CD14-positive monocyte (primary cell): ENCODE results near the gene CDH4. TPM values are rescaled to one million over a fixed set of nuclear protein-coding genes. Genes with fewer than 3 reads are reported as not detected.

Experiments used
- DNase-seq, 3 donors: peaks; one replicate each; pipeline ENCODE4 v3.0.0-alpha.2; 2011 to 2022
- H2AFZ ChIP-seq: 2 replicates; pipeline ENCODE4 v1.6.0; 2012; ENCODE audit warnings: mild to moderate bottlenecking, low read depth, low read length, inconsistent platforms; ENCODE audit not compliant: insufficient read depth, poor library complexity, severe bottlenecking
- H3K27ac ChIP-seq, 2 donors: 1 replicate in 1 of 2; 2 replicates in 1 of 2; pipeline ENCODE4 v1.5.1; 2012 to 2013; ENCODE audit warnings: low read length in 2 of 2, control low read depth in 1 of 2, inconsistent platforms in 1 of 2, low read depth in 1 of 2, mild to moderate bottlenecking in 1 of 2
- H3K27me3 ChIP-seq, 2 donors: one replicate each; pipeline versions ENCODE4 v1.6.0 to v1.6.1; 2011 to 2013; ENCODE audit warnings: low read length in 2 of 2; ENCODE audit not compliant: control insufficient read depth in 2 of 2, insufficient read depth in 2 of 2
- H3K36me3 ChIP-seq, 2 donors: replicated peaks in 1 of 2; 1 replicate in 1 of 2; 2 replicates in 1 of 2; pipeline versions ENCODE4 v1.5.1 to v1.6.1; 2012 to 2013; ENCODE audit warnings: low read length in 2 of 2, control low read depth in 1 of 2, inconsistent platforms in 1 of 2, mild to moderate bottlenecking in 1 of 2; ENCODE audit not compliant: insufficient read depth in 2 of 2, control insufficient read depth in 1 of 2
- H3K4me1 ChIP-seq, 2 donors: 1 replicate in 1 of 2; 2 replicates in 1 of 2; pipeline versions ENCODE4 v1.5.1 to v1.6.1; 2012 to 2013; ENCODE audit warnings: low read length in 2 of 2, control low read depth in 1 of 2, inconsistent platforms in 1 of 2, mild to moderate bottlenecking in 1 of 2, moderate library complexity in 1 of 2; ENCODE audit not compliant: insufficient read depth in 2 of 2, control insufficient read depth in 1 of 2
- H3K4me2 ChIP-seq: replicated peaks from 2 replicates; pipeline ENCODE3; 2012; ENCODE audit warnings: low read length, moderate library complexity, mild to moderate bottlenecking; ENCODE audit not compliant: poor library complexity, severe bottlenecking; ENCODE audit errors: extremely low read depth
- H3K4me3 ChIP-seq, 3 experiments: fragments of 200-600 bp in 1 of 3; sonication (generic) in 1 of 3; replicated peaks in 1 of 3; 1 replicate in 2 of 3; 2 replicates in 1 of 3; pipeline ENCODE4 v1.5.1; 2011 to 2013; ENCODE audit warnings: low read length in 3 of 3, mild to moderate bottlenecking in 3 of 3, control low read depth in 2 of 3, low read depth in 2 of 3, inconsistent platforms in 1 of 3, moderate library complexity in 1 of 3
- H3K79me2 ChIP-seq: 2 replicates; pipeline ENCODE4 v1.6.0; 2012; ENCODE audit warnings: mild to moderate bottlenecking, control low read depth, inconsistent platforms, low read length, moderate library complexity; ENCODE audit not compliant: insufficient read depth
- H3K9ac ChIP-seq: 2 replicates; pipeline ENCODE4 v1.6.0; 2017; ENCODE audit warnings: low read length, mild to moderate bottlenecking; ENCODE audit not compliant: insufficient read depth, poor library complexity, severe bottlenecking
- H3K9me3 ChIP-seq, 2 donors: replicated peaks in 1 of 2; 1 replicate in 1 of 2; 2 replicates in 1 of 2; pipeline versions ENCODE4 v1.5.1 to v1.6.1; 2012 to 2013; ENCODE audit warnings: low read length in 2 of 2, control low read depth in 1 of 2; ENCODE audit not compliant: control insufficient read depth in 1 of 2, insufficient read depth in 1 of 2
- H4K20me1 ChIP-seq: 2 replicates; pipeline ENCODE4 v1.6.0; 2012; ENCODE audit warnings: mild to moderate bottlenecking, low read length, control low read depth, moderate library complexity; ENCODE audit not compliant: insufficient read depth
- H3K27ac Mint-ChIP-seq, 7 donors: one replicate each; pipeline ENCODE4 v1.8.0; 2020; ENCODE audit warnings: mild to moderate bottlenecking in 7 of 7, mixed read lengths in 7 of 7, moderate library complexity in 6 of 7, inconsistent platforms in 2 of 7
- H3K27me3 Mint-ChIP-seq, 3 donors: one replicate each; pipeline ENCODE4 v1.8.0; 2021 to 2022; ENCODE audit warnings: low read depth in 3 of 3, mild to moderate bottlenecking in 3 of 3, mixed read lengths in 3 of 3, moderate library complexity in 3 of 3, inconsistent platforms in 1 of 3
- H3K36me3 Mint-ChIP-seq, 2 donors: one replicate each; pipeline ENCODE4 v1.8.0; 2020; ENCODE audit warnings: mixed read lengths in 2 of 2, inconsistent platforms in 1 of 2, mild to moderate bottlenecking in 1 of 2
- H3K4me1 Mint-ChIP-seq: one replicate; pipeline ENCODE4 v1.8.0; 2020; ENCODE audit warnings: mild to moderate bottlenecking, mixed read lengths
- H3K4me3 Mint-ChIP-seq, 2 donors: one replicate each; pipeline ENCODE4 v1.8.0; 2020; ENCODE audit warnings: mild to moderate bottlenecking in 2 of 2, mixed read lengths in 2 of 2, moderate library complexity in 1 of 2
- H3K9me3 Mint-ChIP-seq, 7 donors: one replicate each; pipeline ENCODE4 v1.8.0; 2020 to 2022; ENCODE audit warnings: mixed read lengths in 7 of 7, mild to moderate bottlenecking in 6 of 7, moderate library complexity in 6 of 7, inconsistent platforms in 2 of 7
- CTCF ChIP-seq: fragments of 200-600 bp; IDR thresholded peaks from one replicate; pipeline ENCODE4 v1.8.0; 2022; ENCODE audit warnings: antibody characterized with exemption, mild to moderate bottlenecking
- WGBS: methylation state at CpG from one replicate; pipeline ENCODE4 v1.1.5; 2013; ENCODE audit warnings: missing lambda C conversion rate; ENCODE audit not compliant: insufficient coverage; 5-methylcytosine and 5-hydroxymethylcytosine counted together
- intact Hi-C, 2 donors: fragments of 100-400 bp; cut with micrococcal nuclease; formaldehyde crosslinking; loops; one replicate each; pipeline versions ENCODE4 v1.15.0 to v1.15.1; 2023
- polyA plus RNA-seq, 3 donors: library from polyadenylated mRNA; depleted of rRNA in 1 of 3; unstranded in 2 of 3; stranded (reverse) in 1 of 3; fragments of 300-500 nt in 2 of 3; fragments of >200 nt in 1 of 3; fragmentation: Illumina TruSeq in 2 of 3; gene quantifications; 1 replicate in 2 of 3; 2 replicates in 1 of 3; pipeline ENCODE4 v1.2.3, GENCODE V29; 2012 to 2021

Gene CDH4
- polyA plus RNA-seq, 3 donors, result not detected

GRCh38 chr20:61925555-61926252 is 673.6 kb downstream of the CDH4 start:
- 86% methylated on average over 20 of the region's 21 CpGs for WGBS

GRCh38 chr20:61926253-61926613 is 674.2 kb downstream of the CDH4 start:
- no peak overlapping the region for H3K27ac ChIP-seq
- H3K36me3 Mint-ChIP-seq, result no peaks in the 10 kb centered on the region
- no peaks in the 10 kb centered on the region for H3K79me2 ChIP-seq
- peaks cover 2 to 38% (median 22%) of the 10 kb centered on the region in 7 donors for H3K9me3 Mint-ChIP-seq
- WGBS, result 98% methylated on average over 11 of the region's 14 CpGs
- H3K27me3 ChIP-seq, result no peaks in the 10 kb centered on the region
- no peak overlapping the region for H3K4me3 Mint-ChIP-seq
- H2AFZ ChIP-seq, result no peak overlapping the region
- H3K9me3 ChIP-seq, result peaks cover 0 to 72% of the 10 kb centered on the region in 2 donors
- H3K4me3 ChIP-seq, result no peak overlapping the region
- DNase-seq, result no peak
- intact Hi-C loops, result no loop called here
- H3K4me1 ChIP-seq, result no peaks in the 10 kb centered on the region
- H3K27ac Mint-ChIP-seq, result no peak overlapping the region
- H3K36me3 ChIP-seq, result no peaks in the 10 kb centered on the region
- H3K4me1 Mint-ChIP-seq, result no peaks in the 10 kb centered on the region
- no peak for TF ChIP-seq CTCF
- H3K27me3 Mint-ChIP-seq, result peaks cover 0 to 3% (median 3%) of the 10 kb centered on the region in 3 donors
- no peak overlapping the region for H3K4me2 ChIP-seq
- no peaks in the 10 kb centered on the region for H4K20me1 ChIP-seq
- no peak overlapping the region for H3K9ac ChIP-seq

More at GRCh38 chr20:61925555-61926252, 673.6 kb downstream of the CDH4 start:
- H3K4me1 Mint-ChIP-seq, result no peaks in the 10 kb centered on the region
- no peaks in the 10 kb centered on the region for H3K27me3 ChIP-seq
- H4K20me1 ChIP-seq, result no peaks in the 10 kb centered on the region
- H3K4me3 ChIP-seq, result no peak overlapping the region
- H3K36me3 ChIP-seq, result no peaks in the 10 kb centered on the region
- H3K27ac Mint-ChIP-seq, result no peak overlapping the region
- TF ChIP-seq CTCF, result no peak
- no peaks in the 10 kb centered on the region for H3K79me2 ChIP-seq
- H3K9ac ChIP-seq, result no peak overlapping the region
- H3K36me3 Mint-ChIP-seq, result no peaks in the 10 kb centered on the region
- H3K27me3 Mint-ChIP-seq, result peaks cover 0 to 3% (median 3%) of the 10 kb centered on the region in 3 donors
- H3K4me1 ChIP-seq, result no peaks in the 10 kb centered on the region
- peaks cover 3 to 72% of the 10 kb centered on the region in 2 donors for H3K9me3 ChIP-seq
- H3K27ac ChIP-seq, result no peak overlapping the region
- peaks cover 2 to 38% (median 22%) of the 10 kb centered on the region in 7 donors for H3K9me3 Mint-ChIP-seq
- no peak overlapping the region for H3K4me2 ChIP-seq
- DNase-seq, result no peak
- H2AFZ ChIP-seq, result no peak overlapping the region
- intact Hi-C loops, result no loop called here
- no peak overlapping the region for H3K4me3 Mint-ChIP-seq
